ENCODE data around the gene MAP2K3.
"Not testable (repeated sequence)": the region's sequence is repeated elsewhere in the genome, so short reads cannot be mapped to it uniquely, and the experiment has no call there.

Gene MAP2K3

DNA sequence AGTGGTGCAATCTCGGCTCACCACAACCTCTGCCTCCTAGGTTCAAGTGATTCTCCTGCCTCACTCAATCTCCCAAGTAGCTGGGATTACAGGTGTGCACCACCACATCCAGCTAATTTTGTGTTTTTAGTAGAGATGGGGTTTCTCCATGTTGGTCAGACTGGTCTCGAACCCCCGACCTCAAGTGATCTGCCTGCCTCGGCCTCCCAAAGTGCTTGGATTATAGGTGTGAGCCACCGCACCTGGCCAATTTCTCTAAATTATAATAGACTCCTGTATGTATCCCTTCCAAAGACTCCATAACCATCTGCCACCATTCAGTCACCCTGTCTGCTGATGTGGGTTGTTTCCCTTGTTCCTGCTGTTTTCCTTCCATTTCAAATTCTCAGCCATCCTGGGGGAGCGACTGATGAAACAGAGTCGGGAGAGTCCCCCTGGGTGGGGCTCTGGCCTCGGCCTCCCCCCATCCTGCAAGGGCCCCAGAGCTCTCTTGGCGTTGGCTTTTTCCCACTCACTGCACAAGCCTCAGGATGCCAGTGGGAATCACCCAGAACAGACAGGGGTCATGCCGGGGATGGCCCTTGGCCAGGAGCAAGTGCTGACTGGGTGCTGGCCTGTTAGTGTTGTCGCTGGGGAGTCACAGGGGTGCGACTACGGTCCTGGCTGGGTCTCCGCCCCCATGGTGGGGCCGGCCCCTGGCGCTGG lies 25.7 kb downstream of the MAP2K3 start:
- in situ Hi-C loops (cut with MboI; ENCODE audit: low sequenced_read_pairs), result not testable (repeated sequence)

DNA sequence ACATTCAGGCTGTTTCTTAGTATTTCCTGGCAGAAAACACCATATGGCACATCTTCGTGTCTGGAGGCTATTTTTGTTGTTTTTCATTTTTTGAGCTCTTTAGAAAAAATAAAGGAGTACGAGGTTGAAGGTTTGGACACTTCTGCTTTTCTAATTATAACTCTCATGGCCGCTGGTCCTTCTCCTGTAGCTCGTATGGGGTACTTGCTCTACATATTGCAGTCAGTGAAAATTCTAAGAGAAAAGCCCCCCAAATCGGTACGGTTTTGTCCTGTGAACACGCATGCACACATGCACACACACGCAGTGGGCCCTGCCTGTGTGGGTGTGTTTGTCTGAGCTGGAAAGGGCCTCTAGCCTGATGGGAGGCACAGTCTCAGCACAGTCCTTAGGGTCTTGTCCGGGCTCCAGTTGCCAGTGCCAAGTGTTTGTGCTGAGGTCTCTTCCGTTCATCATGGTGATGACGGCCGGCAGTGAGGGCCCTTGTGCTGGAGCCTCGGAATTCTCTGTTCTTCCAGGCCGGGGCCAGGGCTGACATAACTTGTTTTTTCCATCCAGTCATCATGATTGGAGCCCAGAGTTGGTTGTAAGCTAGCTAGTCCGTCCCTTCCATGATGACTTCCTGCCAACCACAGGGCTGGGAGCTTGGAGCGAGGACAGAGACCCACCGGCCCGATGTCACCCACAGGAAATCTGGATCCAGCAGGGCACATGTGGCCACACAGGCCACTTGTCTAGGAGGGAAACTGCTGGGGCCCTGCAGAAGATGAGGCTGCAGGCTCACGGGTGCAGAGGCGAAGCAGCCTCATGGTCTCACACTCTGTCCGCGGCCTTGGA lies 26.5 kb downstream of the MAP2K3 start:
- in situ Hi-C loops (cut with MboI; ENCODE audit: low sequenced_read_pairs), result not testable (repeated sequence)

GRCh38 chr17:21313320-21313719 lies 28.8 kb downstream of the MAP2K3 start:
- in situ Hi-C loops (cut with MboI; ENCODE audit: low sequenced_read_pairs), result no loop called here

- in situ Hi-C loops (cut with MboI; ENCODE audit: low sequenced_read_pairs), result not testable (repeated sequence)
Measured at GRCh38 chr17:21313761-21314160, 29.2 kb downstream of the MAP2K3 start.

DNA sequence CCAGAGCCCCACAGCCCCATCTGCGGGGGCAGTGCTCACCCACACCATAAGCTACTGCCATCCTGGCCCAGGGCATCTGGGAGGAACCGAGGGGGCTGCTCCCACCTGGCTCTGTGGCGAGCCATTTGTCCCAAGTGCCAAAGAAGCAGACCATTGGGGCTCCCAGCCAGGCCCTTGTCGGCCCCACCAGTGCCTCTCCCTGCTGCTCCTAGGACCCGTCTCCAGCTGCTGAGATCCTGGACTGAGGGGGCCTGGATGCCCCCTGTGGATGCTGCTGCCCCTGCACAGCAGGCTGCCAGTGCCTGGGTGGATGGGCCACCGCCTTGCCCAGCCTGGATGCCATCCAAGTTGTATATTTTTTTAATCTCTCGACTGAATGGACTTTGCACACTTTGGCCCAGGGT lies 29.8 kb downstream of the MAP2K3 start:
- in situ Hi-C loops (cut with MboI; ENCODE audit: low sequenced_read_pairs), result not testable (repeated sequence)

GRCh38 chr17:21314701-21315111 lies 30.2 kb downstream of the MAP2K3 start:
- in situ Hi-C loops (cut with MboI; ENCODE audit: low sequenced_read_pairs), result not testable (repeated sequence)

GRCh38 chr17:21315246-21316000 lies 30.9 kb downstream of the MAP2K3 start:
- in situ Hi-C loops (cut with MboI; ENCODE audit: low sequenced_read_pairs), result not testable (repeated sequence)

DNA sequence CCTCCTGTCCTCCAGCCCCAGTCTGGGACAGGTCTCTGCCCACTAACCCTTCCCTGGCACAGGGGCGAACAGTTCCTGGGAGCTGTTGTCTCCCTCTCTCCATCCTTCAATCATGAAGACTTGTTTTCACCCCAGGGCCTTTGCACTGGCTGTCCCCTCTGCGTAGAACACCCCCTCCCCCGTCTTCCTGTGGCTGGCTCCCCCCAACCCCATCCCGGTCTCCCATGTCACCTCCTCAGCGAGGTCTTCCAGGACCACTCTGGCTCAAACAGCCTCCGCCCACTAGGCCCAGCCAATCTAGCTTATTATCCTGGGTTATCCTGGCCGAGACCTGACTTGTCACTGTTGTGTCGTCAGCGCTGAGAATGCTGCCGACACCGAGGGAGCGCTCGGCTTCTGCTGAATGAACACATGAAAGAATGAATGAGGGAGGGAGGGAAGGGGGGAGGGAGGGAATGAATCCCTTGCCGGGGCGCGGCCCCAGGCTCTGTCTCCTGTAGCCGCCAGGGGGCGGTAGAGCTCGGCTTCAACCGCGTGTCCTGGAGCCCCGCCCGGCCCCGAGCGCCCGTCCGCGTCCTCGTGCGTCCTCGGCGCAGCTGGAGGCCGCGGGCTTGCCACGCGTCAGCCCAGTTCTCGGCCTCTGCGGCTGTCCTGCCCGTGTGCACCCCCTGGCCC lies 31.8 kb downstream of the MAP2K3 start:
- in situ Hi-C loops (cut with MboI; ENCODE audit: low sequenced_read_pairs), result not testable (repeated sequence)

GRCh38 chr17:21316887-21317500 lies 32.5 kb downstream of the MAP2K3 start:
- in situ Hi-C loops (cut with MboI; ENCODE audit: low sequenced_read_pairs), result not testable (repeated sequence)

GRCh38 chr17:21317821-21318220 lies 33.3 kb downstream of the MAP2K3 start:
- in situ Hi-C loops (cut with MboI; ENCODE audit: low sequenced_read_pairs), result not testable (repeated sequence)

DNA sequence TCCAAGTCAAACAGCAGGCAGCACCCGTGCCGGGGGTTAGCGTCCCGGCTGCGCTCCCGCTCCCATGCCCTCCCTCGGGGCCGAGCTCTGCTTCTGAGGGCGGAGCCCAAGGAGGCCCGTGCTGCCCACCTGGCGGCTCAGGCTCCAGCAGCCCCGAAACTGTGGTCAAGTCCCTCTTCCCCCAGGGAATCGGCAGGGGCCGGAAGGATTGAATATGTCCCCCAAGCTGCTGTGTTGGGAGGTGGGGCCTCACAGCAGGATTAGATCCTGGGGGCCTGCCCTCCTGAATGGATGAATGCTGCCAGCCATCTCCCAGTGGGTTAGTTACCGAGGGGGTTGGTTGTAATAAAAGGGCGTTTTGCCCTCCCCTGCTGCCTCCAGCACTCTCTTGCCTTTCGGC lies 33.9 kb downstream of the MAP2K3 start:
- in situ Hi-C loops (cut with MboI; ENCODE audit: low sequenced_read_pairs), result no loop called here

- in situ Hi-C loops (cut with MboI; ENCODE audit: low sequenced_read_pairs), result not testable (repeated sequence)
Measured at GRCh38 chr17:21318856-21319255, 34.3 kb downstream of the MAP2K3 start.

DNA sequence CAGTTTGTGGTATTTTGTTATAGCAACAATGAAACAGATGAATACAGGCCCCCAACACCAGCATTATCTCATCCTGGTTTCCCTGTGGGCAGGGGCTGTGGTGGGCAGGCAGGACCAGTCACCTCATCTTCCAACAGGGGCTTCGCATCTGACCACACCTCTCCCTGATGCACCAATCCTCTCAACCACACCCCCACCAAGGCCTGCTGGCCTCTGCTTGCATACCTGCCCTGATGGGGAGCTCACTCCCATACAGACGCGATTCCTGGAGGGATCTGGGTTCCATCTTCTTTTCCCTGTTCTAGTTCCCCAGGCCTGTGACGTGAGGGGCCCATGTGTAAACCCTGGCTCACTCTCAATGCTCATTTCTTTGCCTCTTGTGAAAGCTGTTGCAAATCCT lies 34.7 kb downstream of the MAP2K3 start:
- in situ Hi-C loops (cut with MboI; ENCODE audit: low sequenced_read_pairs), result not testable (repeated sequence)

DNA sequence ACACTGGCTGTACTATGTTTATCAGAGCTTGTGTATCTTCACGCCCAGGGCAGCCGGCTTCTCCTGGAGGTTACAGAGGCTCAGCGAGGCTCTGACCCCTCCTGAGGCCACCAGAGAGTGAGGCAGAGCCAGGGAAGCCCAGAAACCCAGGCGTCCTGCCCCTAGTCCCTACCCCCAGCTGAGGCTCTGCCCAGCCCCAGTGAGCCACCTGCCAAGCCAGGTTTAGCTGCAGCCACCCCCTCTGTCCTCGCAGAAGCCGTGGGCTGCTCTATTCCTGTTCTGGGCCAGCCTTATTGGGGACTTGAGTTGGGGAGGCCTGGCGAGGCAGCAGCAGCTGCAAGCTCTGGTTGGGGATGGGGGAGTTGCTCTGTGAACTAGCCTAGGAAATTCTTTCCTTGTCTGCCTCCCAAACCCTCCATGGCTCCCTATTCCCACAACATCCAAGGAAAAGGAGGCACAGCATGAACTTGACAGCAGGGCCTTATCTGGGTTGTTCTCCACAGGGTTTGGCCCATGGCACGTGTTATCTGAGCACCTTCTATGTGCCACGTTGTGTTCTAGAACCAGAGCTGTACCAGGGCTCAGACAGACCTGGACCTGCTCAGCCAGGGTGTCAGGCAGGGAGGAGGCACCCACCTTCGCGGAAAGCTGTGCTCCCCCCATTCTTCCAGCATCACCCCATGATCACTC lies 35.3 kb downstream of the MAP2K3 start:
- in situ Hi-C loops (cut with MboI; ENCODE audit: low sequenced_read_pairs), result not testable (repeated sequence)

- in situ Hi-C loops (cut with MboI; ENCODE audit: low sequenced_read_pairs), result not testable (repeated sequence)
Measured at GRCh38 chr17:21320430-21320829, 35.9 kb downstream of the MAP2K3 start.

GRCh38 chr17:21321061-21321460 lies 36.5 kb downstream of the MAP2K3 start:
- in situ Hi-C loops (cut with MboI; ENCODE audit: low sequenced_read_pairs), result not testable (repeated sequence)

DNA sequence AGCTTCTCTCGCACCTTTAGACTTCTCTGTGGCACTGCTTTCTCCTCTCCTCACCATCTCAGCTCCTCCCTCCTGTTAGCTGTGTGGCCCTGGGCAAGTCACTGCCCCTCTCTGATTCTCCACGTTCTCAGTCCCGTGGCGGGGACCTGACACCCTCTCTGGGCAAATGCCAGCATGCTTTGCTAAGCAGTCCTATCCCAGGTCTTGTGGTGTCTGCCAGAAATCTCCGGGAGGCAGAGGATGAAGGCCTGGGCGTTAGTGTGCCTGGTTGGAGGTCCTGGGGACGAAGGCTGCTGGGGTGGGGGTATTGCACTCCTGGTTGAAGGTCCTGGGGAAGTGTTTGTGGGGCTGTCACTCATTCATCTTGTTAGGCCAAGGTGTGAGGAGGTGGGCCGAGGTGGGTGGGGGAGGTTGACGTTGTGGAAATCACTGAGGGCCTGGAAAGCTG lies 37.3 kb downstream of the MAP2K3 start:
- in situ Hi-C loops (cut with MboI; ENCODE audit: low sequenced_read_pairs), result not testable (repeated sequence)

DNA sequence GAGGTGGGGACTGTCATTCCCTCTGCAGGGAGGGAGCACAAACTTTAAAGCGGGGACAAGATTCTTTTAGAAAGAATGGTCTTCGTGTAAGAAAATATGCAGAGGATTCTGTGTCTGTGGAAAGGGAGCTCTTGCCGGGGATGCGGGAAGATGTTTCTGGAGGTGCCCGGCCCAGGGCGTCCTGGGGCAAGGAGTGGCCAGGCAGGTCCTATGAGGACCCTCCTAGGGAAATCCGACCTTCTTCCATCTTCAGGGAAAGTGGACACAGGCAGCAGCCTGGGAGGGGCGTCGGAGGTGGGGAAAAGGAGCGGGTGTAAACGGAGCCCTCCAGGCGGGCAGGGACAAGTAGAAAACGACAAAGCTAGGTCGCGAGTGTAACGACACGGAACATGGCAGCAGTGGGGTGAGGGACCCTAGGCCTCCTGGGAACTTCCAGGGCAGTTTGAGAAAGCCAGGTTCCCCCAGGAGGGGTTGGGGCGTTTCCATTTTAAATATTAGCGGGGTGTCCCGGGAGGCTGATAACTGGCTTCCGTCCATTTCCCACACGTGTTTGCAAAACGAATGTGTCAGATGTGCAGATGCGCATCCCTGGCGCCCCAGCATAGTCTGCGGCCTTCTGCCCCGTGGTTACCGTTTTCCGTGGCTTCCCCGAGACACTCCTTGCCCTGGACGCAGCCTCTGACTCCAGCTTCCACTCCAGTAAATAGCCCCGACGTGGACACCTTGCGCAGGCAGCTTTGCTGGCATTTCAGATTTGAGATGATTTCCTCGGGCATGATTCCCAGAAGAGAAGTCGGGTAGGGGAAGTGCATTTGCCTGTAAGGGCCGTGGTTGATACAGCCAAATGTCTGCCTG lies 39.0 kb downstream of the MAP2K3 start:
- in situ Hi-C loops (cut with MboI; ENCODE audit: low sequenced_read_pairs), result not testable (repeated sequence)

DNA sequence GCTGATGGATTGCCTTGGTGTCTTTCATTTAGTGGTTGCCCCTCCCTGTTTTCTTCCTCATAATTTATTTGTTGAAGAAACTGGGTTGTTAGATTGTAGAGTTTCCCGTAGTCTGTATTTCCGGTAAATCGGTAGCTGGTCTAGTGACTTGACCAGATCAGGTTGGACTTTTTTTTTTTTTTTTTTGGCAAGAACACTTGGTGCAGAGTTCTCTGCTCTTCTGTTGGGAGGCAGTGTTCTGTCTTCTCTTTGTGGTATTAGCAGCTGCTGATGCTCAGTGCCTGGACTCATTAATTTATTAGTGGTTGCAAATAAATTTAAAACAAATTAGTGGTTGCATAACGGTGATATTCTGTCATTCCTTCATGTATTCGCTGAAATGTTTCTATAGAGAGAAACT lies 40.2 kb downstream of the MAP2K3 start:
- in situ Hi-C loops (cut with MboI; ENCODE audit: low sequenced_read_pairs), result not testable (repeated sequence)

Measured in HL-60/S4 treated with phorbol 12-myristate 13-acetate at 8.2 ng/mL for 4 days and 3 days (cell line).